T-helper 1 cell treated with Interleukin-12 subunit alpha and Interleukin-12 subunit beta and Interleukin-4 antibody, amounts not matched to agents 30 μg/mL and 1 μg/mL, for 36 hours (primary cell): ENCODE results near the gene NPAS3.

Experiments
- H3K27ac Mint-ChIP-seq: one replicate; pipeline ENCODE4 v1.8.0; 2021; ENCODE audit warnings: mild to moderate bottlenecking, mixed read lengths
- H3K27me3 Mint-ChIP-seq: one replicate; pipeline ENCODE4 v1.8.0; 2021; ENCODE audit warnings: low read depth, mixed read lengths
- H3K36me3 Mint-ChIP-seq: one replicate; pipeline ENCODE4 v1.8.0; 2021; ENCODE audit warnings: low read depth, mixed read lengths
- H3K4me1 Mint-ChIP-seq: one replicate; pipeline ENCODE4 v1.8.0; 2021; ENCODE audit warnings: low read depth, mixed read lengths
- H3K4me3 Mint-ChIP-seq: one replicate; pipeline ENCODE4 v1.8.0; 2021; ENCODE audit warnings: mild to moderate bottlenecking, moderate library complexity, mixed read lengths
- H3K9me3 Mint-ChIP-seq: one replicate; pipeline ENCODE4 v1.8.0; 2021; ENCODE audit warnings: mixed read lengths

The NPAS3 gene

GRCh38 chr14:33679461-33680225 is 741.0 kb downstream of the NPAS3 start:
- H3K9me3 Mint-ChIP-seq = no peaks in the 10 kb centered on the region
- no peak overlapping the region for H3K4me3 Mint-ChIP-seq
- H3K36me3 Mint-ChIP-seq = no peaks in the 10 kb centered on the region
- H3K4me1 Mint-ChIP-seq = no peaks in the 10 kb centered on the region
- H3K27me3 Mint-ChIP-seq = no peaks in the 10 kb centered on the region
- H3K27ac Mint-ChIP-seq = no peak overlapping the region

- H3K27ac Mint-ChIP-seq = no peak overlapping the region
- H3K4me3 Mint-ChIP-seq = no peak overlapping the region
- no peaks in the 10 kb centered on the region for H3K9me3 Mint-ChIP-seq
- no peaks in the 10 kb centered on the region for H3K27me3 Mint-ChIP-seq
- no peaks in the 10 kb centered on the region for H3K4me1 Mint-ChIP-seq
- no peaks in the 10 kb centered on the region for H3K36me3 Mint-ChIP-seq
These were observed 742.2 kb downstream of the NPAS3 start for GRCh38 chr14:33680873-33681272.

GRCh38 chr14:33682760-33683159 is 744.1 kb downstream of the NPAS3 start:
- H3K4me3 Mint-ChIP-seq = no peak overlapping the region
- no peaks in the 10 kb centered on the region for H3K36me3 Mint-ChIP-seq
- H3K4me1 Mint-ChIP-seq = no peaks in the 10 kb centered on the region
- no peaks in the 10 kb centered on the region for H3K27me3 Mint-ChIP-seq
- H3K9me3 Mint-ChIP-seq = no peaks in the 10 kb centered on the region
- no peak overlapping the region for H3K27ac Mint-ChIP-seq

- Mint-ChIP-seq H3K9me3 (no peaks in the 10 kb centered on the region), H3K4me3 (no peak overlapping the region), H3K4me1 (no peaks in the 10 kb centered on the region), H3K36me3 (no peaks in the 10 kb centered on the region), H3K27ac (no peak overlapping the region), H3K27me3 (no peaks in the 10 kb centered on the region)
These were observed 746.3 kb downstream of the NPAS3 start for GRCh38 chr14:33685026-33685425.

- H3K4me1 Mint-ChIP-seq = no peaks in the 10 kb centered on the region
- H3K36me3 Mint-ChIP-seq = no peaks in the 10 kb centered on the region
- no peak overlapping the region for H3K4me3 Mint-ChIP-seq
- no peaks in the 10 kb centered on the region for H3K9me3 Mint-ChIP-seq
- H3K27me3 Mint-ChIP-seq = no peaks in the 10 kb centered on the region
- no peak overlapping the region for H3K27ac Mint-ChIP-seq
These were observed 747.0 kb downstream of the NPAS3 start for GRCh38 chr14:33685698-33686097.

- Mint-ChIP-seq H3K4me3 (no peak overlapping the region), H3K27ac (no peak overlapping the region), H3K36me3 (no peaks in the 10 kb centered on the region), H3K9me3 (no peaks in the 10 kb centered on the region), H3K4me1 (no peaks in the 10 kb centered on the region), H3K27me3 (no peaks in the 10 kb centered on the region)
These were observed 747.5 kb downstream of the NPAS3 start for GRCh38 chr14:33686218-33686617.

- Mint-ChIP-seq H3K27me3 (no peaks in the 10 kb centered on the region), H3K27ac (no peak overlapping the region), H3K4me3 (no peak overlapping the region), H3K9me3 (no peaks in the 10 kb centered on the region), H3K36me3 (no peaks in the 10 kb centered on the region), H3K4me1 (no peaks in the 10 kb centered on the region)
These were observed 748.2 kb downstream of the NPAS3 start for GRCh38 chr14:33686856-33687255.

GRCh38 chr14:33689680-33690079 is 751.0 kb downstream of the NPAS3 start:
- Mint-ChIP-seq H3K4me3 (no peak overlapping the region), H3K36me3 (no peaks in the 10 kb centered on the region), H3K4me1 (no peaks in the 10 kb centered on the region)

GRCh38 chr14:33691907-33692306 is 753.2 kb downstream of the NPAS3 start:
- H3K4me3 Mint-ChIP-seq = no peak overlapping the region
- no peaks in the 10 kb centered on the region for H3K36me3 Mint-ChIP-seq
- no peaks in the 10 kb centered on the region for H3K9me3 Mint-ChIP-seq
- no peak overlapping the region for H3K27ac Mint-ChIP-seq
- H3K4me1 Mint-ChIP-seq = no peaks in the 10 kb centered on the region
- H3K27me3 Mint-ChIP-seq = no peaks in the 10 kb centered on the region

More at GRCh38 chr14:33689680-33690079, 751.0 kb downstream of the NPAS3 start:
- Mint-ChIP-seq H3K27ac (no peak overlapping the region), H3K27me3 (no peaks in the 10 kb centered on the region), H3K9me3 (no peaks in the 10 kb centered on the region)

- no peak overlapping the region for H3K4me3 Mint-ChIP-seq
- no peaks in the 10 kb centered on the region for H3K27me3 Mint-ChIP-seq
- H3K9me3 Mint-ChIP-seq = no peaks in the 10 kb centered on the region
- H3K36me3 Mint-ChIP-seq = no peaks in the 10 kb centered on the region
- no peaks in the 10 kb centered on the region for H3K4me1 Mint-ChIP-seq
- H3K27ac Mint-ChIP-seq = no peak overlapping the region
These were observed 754.1 kb downstream of the NPAS3 start for GRCh38 chr14:33692762-33693161.

GRCh38 chr14:33693237-33693636 is 754.6 kb downstream of the NPAS3 start:
- no peaks in the 10 kb centered on the region for H3K27me3 Mint-ChIP-seq
- H3K27ac Mint-ChIP-seq = no peak overlapping the region
- H3K9me3 Mint-ChIP-seq = no peaks in the 10 kb centered on the region
- H3K36me3 Mint-ChIP-seq = no peaks in the 10 kb centered on the region
- no peak overlapping the region for H3K4me3 Mint-ChIP-seq
- H3K4me1 Mint-ChIP-seq = no peaks in the 10 kb centered on the region

GRCh38 chr14:33696165-33696564 is 757.5 kb downstream of the NPAS3 start:
- Mint-ChIP-seq H3K27me3 (no peaks in the 10 kb centered on the region), H3K27ac (no peak overlapping the region), H3K36me3 (no peaks in the 10 kb centered on the region), H3K4me1 (no peaks in the 10 kb centered on the region), H3K9me3 (no peaks in the 10 kb centered on the region), H3K4me3 (no peak overlapping the region)

- Mint-ChIP-seq H3K9me3 (no peaks in the 10 kb centered on the region), H3K27ac (no peak overlapping the region), H3K4me1 (no peaks in the 10 kb centered on the region), H3K27me3 (no peaks in the 10 kb centered on the region), H3K4me3 (no peak overlapping the region), H3K36me3 (no peaks in the 10 kb centered on the region)
These were observed 760.8 kb downstream of the NPAS3 start for GRCh38 chr14:33699300-33699983.

- Mint-ChIP-seq H3K4me1 (no peaks in the 10 kb centered on the region), H3K9me3 (no peaks in the 10 kb centered on the region), H3K27me3 (no peaks in the 10 kb centered on the region), H3K4me3 (no peak overlapping the region), H3K27ac (no peak overlapping the region), H3K36me3 (no peaks in the 10 kb centered on the region)
These were observed 761.4 kb downstream of the NPAS3 start for GRCh38 chr14:33700052-33700451.

GRCh38 chr14:33702293-33702692 is 763.6 kb downstream of the NPAS3 start:
- Mint-ChIP-seq H3K4me3 (no peak overlapping the region), H3K36me3 (no peaks in the 10 kb centered on the region), H3K27ac (no peak overlapping the region), H3K4me1 (no peaks in the 10 kb centered on the region), H3K27me3 (no peaks in the 10 kb centered on the region), H3K9me3 (no peaks in the 10 kb centered on the region)
